Fibroblast of lung (primary cell): ENCODE results near the gene ALG5.

Source experiments
- EZH2 ChIP-seq: IDR thresholded peaks from 2 replicates; pipeline ENCODE4 v1.5.1; 2012; ENCODE audit warnings: low read length, control low read depth, mild to moderate bottlenecking; ENCODE audit errors: missing control alignments
- TF ChIP-seq, protein P1 (sequence below), 2 donors: IDR thresholded peaks in 1 of 2; conservative IDR thresholded peaks in 1 of 2; 1 replicate in 1 of 2; 2 replicates in 1 of 2; pipeline ENCODE4 v1.5.1; 2011 to 2012; ENCODE audit warnings: low read length in 2 of 2, control low read depth in 1 of 2, inconsistent platforms in 1 of 2, low read depth in 1 of 2, mild to moderate bottlenecking in 1 of 2

DNA sequence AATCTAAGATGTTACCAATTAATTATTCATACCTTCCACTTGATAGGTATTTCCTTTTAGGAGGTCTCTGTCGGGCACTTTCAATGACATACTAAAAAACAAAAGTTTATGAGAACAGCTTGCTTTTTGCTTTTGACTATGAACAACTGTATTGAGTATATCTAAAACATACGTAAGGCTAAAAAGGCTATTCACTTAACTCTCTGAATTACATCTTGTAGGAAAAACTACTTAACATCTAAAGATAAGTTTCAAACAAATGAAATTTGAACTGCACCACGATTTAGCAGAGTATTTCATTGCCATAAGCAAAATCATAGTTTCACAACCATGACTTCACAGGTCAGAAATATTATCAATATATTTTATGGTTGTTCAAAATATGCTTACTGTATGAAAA, 48.7 kb upstream of the ALG5 start:
- TF ChIP-seq, protein P1, sequence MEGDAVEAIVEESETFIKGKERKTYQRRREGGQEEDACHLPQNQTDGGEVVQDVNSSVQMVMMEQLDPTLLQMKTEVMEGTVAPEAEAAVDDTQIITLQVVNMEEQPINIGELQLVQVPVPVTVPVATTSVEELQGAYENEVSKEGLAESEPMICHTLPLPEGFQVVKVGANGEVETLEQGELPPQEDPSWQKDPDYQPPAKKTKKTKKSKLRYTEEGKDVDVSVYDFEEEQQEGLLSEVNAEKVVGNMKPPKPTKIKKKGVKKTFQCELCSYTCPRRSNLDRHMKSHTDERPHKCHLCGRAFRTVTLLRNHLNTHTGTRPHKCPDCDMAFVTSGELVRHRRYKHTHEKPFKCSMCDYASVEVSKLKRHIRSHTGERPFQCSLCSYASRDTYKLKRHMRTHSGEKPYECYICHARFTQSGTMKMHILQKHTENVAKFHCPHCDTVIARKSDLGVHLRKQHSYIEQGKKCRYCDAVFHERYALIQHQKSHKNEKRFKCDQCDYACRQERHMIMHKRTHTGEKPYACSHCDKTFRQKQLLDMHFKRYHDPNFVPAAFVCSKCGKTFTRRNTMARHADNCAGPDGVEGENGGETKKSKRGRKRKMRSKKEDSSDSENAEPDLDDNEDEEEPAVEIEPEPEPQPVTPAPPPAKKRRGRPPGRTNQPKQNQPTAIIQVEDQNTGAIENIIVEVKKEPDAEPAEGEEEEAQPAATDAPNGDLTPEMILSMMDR (conservative IDR thresholded peaks at IDR 0.05 in 1 of 2, IDR thresholded peaks at IDR 0.05 in 1 of 2; ENCODE audit: low read depth in 1 of 2, low read length in 2 of 2), result no peak
- TF ChIP-seq EZH2, result no peak
